A172 (cell line): Measurements from ENCODE around the gene CCNI. TPM values are rescaled to one million over a fixed set of nuclear protein-coding genes. Genes with fewer than 3 reads are reported as not detected.
"Not testable (repeated sequence)": the region's sequence is repeated elsewhere in the genome, so short reads cannot be mapped to it uniquely, and the experiment has no call there.

Source experiments
- DNase-seq: peaks from one replicate; pipeline ENCODE4 v3.0.0-alpha.2; 2015; ENCODE audit warnings: low spot score
- total RNA-seq: library from RNA; depleted of rRNA; stranded (reverse); fragments of >200 nt; shearing (Covaris generic); gene quantifications from 2 replicates; pipeline ENCODE4 v1.2.3, GENCODE V29; 2014

Gene CCNI
- total RNA-seq, 1 experiment from 2014 or later: 56.5 TPM

- no peak for DNase-seq
These were observed 34.7 kb downstream of the CCNI start for GRCh38 chr4:77040854-77041725.

GRCh38 chr4:77040270-77040669 is 35.5 kb downstream of the CCNI start:
- DNase-seq: peak; percentile 11

GRCh38 chr4:77039796-77040195 is 36.0 kb downstream of the CCNI start:
- DNase-seq: no peak

GRCh38 chr4:77037736-77038135 is 38.1 kb downstream of the CCNI start:
- DNase-seq: no peak

GRCh38 chr4:77037168-77037567 is 38.6 kb downstream of the CCNI start:
- DNase-seq: not testable (repeated sequence)

GRCh38 chr4:77036206-77036605 is 39.6 kb downstream of the CCNI start:
- no peak for DNase-seq

- no peak for DNase-seq
These were observed 40.6 kb downstream of the CCNI start for GRCh38 chr4:77035153-77035552.

- no peak for DNase-seq
These were observed 44.2 kb downstream of the CCNI start for GRCh38 chr4:77031544-77031943.

GRCh38 chr4:77029757-77030156 is 46.0 kb downstream of the CCNI start:
- not testable (repeated sequence) for DNase-seq

GRCh38 chr4:77028246-77028645 is 47.5 kb downstream of the CCNI start:
- DNase-seq: no peak

GRCh38 chr4:77026322-77026704 is 49.5 kb downstream of the CCNI start:
- no peak for DNase-seq

GRCh38 chr4:77025643-77026321 is 50.0 kb downstream of the CCNI start:
- no peak for DNase-seq

- DNase-seq: no peak
These were observed 51.9 kb downstream of the CCNI start for GRCh38 chr4:77023920-77024319.

- DNase-seq: peak; percentile 51
These were observed 53.1 kb downstream of the CCNI start for GRCh38 chr4:77022560-77023179.

- no peak for DNase-seq
These were observed 54.1 kb downstream of the CCNI start for GRCh38 chr4:77021614-77022089.

GRCh38 chr4:77020017-77020416 is 55.8 kb downstream of the CCNI start:
- DNase-seq: no peak

GRCh38 chr4:77015390-77015789 is 60.4 kb downstream of the CCNI start:
- peak; percentile 55 for DNase-seq

GRCh38 chr4:77014256-77014655 is 61.5 kb downstream of the CCNI start:
- no peak for DNase-seq

GRCh38 chr4:77012726-77013125 is 63.1 kb downstream of the CCNI start:
- DNase-seq: no peak

- DNase-seq: peak; percentile 69
These were observed 64.9 kb downstream of the CCNI start for GRCh38 chr4:77010841-77011354.

- no peak for DNase-seq
These were observed 66.2 kb downstream of the CCNI start for GRCh38 chr4:77009511-77010115.
